Osteoblast (primary cell): ENCODE measurements around the gene TGFBRAP1. TPM values are rescaled to one million over a fixed set of nuclear protein-coding genes. Genes with fewer than 3 reads are reported as not detected.

Source experiments
- DNase-seq: peaks from one replicate; pipeline ENCODE4 v3.0.0; 2011; ENCODE audit warnings: low spot score, mixed read lengths; ENCODE audit not compliant: insufficient read length; ENCODE audit errors: missing footprints
- H2AFZ ChIP-seq: 2 replicates; pipeline ENCODE4 v1.6.0; 2011; ENCODE audit warnings: mild to moderate bottlenecking, low read length
- H3K27ac ChIP-seq: 2 replicates; pipeline ENCODE4 v1.5.1; 2011; ENCODE audit warnings: mild to moderate bottlenecking, low read depth, low read length, moderate library complexity
- H3K27me3 ChIP-seq: 2 replicates; pipeline ENCODE4 v1.6.0; 2012; ENCODE audit warnings: mild to moderate bottlenecking, control low read depth, inconsistent platforms, low read length, moderate library complexity; ENCODE audit not compliant: insufficient read depth
- H3K36me3 ChIP-seq: 2 replicates; pipeline ENCODE4 v1.5.1; 2011; ENCODE audit warnings: mild to moderate bottlenecking, low read length, control low read depth, moderate library complexity; ENCODE audit not compliant: insufficient read depth
- H3K4me1 ChIP-seq: 2 replicates; pipeline ENCODE4 v1.5.1; 2011; ENCODE audit warnings: mild to moderate bottlenecking, low read length, control low read depth, moderate library complexity; ENCODE audit not compliant: insufficient read depth
- H3K4me2 ChIP-seq: 2 replicates; pipeline ENCODE4 v1.6.0; 2011; ENCODE audit warnings: mild to moderate bottlenecking, low read length; ENCODE audit not compliant: insufficient read depth
- H3K4me3 ChIP-seq: fragments of 200-600 bp; sonication (generic); 3 replicates; pipeline ENCODE4 v1.5.1; 2012; ENCODE audit warnings: mild to moderate bottlenecking, low read length, inconsistent platforms; ENCODE audit not compliant: insufficient read depth
- H3K79me2 ChIP-seq: 2 replicates; pipeline ENCODE4 v1.6.0; 2012; ENCODE audit warnings: mild to moderate bottlenecking, low read length, control low read depth, inconsistent platforms; ENCODE audit not compliant: insufficient read depth
- H3K9me3 ChIP-seq: 2 replicates; pipeline ENCODE4 v1.5.1; 2011; ENCODE audit warnings: low read depth, low read length, control low read depth
- H4K20me1 ChIP-seq: 2 replicates; pipeline ENCODE4 v1.6.0; 2012; ENCODE audit warnings: mild to moderate bottlenecking, low read length, control low read depth; ENCODE audit not compliant: insufficient read depth
- total RNA-seq: library from RNA; depleted of rRNA; stranded (reverse); fragments of >200 nt; gene quantifications from 2 replicates; pipeline ENCODE4 v1.2.3, GENCODE V29; 2012
- TF ChIP-seq, protein P1 (sequence below): IDR thresholded peaks from 2 replicates; pipeline ENCODE4 v1.5.1; 2011; ENCODE audit warnings: mild to moderate bottlenecking, low read depth, low read length, moderate library complexity; ENCODE audit errors: extremely low read depth

Gene TGFBRAP1
- total RNA-seq, 1 donor: 32.6 TPM

DNA sequence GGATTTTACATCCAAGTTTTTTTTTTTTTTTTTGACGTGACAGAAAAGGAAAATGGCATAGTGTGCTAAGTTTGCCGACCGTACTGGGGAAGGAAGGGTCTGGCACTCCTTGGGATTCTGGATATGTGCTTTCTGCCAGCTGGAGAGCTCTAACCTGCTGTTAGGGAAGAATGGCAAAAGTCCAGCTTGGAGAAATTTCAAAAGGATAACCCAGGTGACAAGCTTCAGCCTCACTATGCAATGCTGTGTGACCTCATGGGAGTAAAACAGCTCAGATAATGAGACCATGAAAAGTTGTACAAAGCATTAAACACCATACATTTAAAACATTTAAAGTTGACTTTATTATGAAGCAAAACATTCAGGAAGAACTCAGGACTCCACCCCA is 98.3 kb downstream of the TGFBRAP1 start:
- Histone ChIP-seq H3K9me3 (no peaks in the 10 kb centered on the region), H4K20me1 (no peaks in the 10 kb centered on the region), H3K27me3 (peaks cover 14% of the 10 kb centered on the region), H3K27ac (no peak overlapping the region), H3K4me2 (no peak overlapping the region), H3K36me3 (no peaks in the 10 kb centered on the region), H3K4me1 (no peaks in the 10 kb centered on the region), H2AFZ (no peak overlapping the region), H3K79me2 (no peaks in the 10 kb centered on the region), H3K4me3 (no peak overlapping the region)
- no peak for DNase-seq
- TF ChIP-seq, protein P1, sequence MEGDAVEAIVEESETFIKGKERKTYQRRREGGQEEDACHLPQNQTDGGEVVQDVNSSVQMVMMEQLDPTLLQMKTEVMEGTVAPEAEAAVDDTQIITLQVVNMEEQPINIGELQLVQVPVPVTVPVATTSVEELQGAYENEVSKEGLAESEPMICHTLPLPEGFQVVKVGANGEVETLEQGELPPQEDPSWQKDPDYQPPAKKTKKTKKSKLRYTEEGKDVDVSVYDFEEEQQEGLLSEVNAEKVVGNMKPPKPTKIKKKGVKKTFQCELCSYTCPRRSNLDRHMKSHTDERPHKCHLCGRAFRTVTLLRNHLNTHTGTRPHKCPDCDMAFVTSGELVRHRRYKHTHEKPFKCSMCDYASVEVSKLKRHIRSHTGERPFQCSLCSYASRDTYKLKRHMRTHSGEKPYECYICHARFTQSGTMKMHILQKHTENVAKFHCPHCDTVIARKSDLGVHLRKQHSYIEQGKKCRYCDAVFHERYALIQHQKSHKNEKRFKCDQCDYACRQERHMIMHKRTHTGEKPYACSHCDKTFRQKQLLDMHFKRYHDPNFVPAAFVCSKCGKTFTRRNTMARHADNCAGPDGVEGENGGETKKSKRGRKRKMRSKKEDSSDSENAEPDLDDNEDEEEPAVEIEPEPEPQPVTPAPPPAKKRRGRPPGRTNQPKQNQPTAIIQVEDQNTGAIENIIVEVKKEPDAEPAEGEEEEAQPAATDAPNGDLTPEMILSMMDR: no peak

GRCh38 chr2:105224444-105224843 is 105.1 kb downstream of the TGFBRAP1 start:
- H3K27me3 ChIP-seq: peaks cover 4% of the 10 kb centered on the region
- no peaks in the 10 kb centered on the region for H3K79me2 ChIP-seq
- H3K36me3 ChIP-seq: no peaks in the 10 kb centered on the region
- TF ChIP-seq, protein P1: no peak
- H4K20me1 ChIP-seq: no peaks in the 10 kb centered on the region
- no peak overlapping the region for H3K27ac ChIP-seq
- H3K4me1 ChIP-seq: no peaks in the 10 kb centered on the region
- no peaks in the 10 kb centered on the region for H3K9me3 ChIP-seq
- no peak overlapping the region for H3K4me3 ChIP-seq
- H2AFZ ChIP-seq: no peak overlapping the region
- DNase-seq: no peak
- no peak overlapping the region for H3K4me2 ChIP-seq

DNA sequence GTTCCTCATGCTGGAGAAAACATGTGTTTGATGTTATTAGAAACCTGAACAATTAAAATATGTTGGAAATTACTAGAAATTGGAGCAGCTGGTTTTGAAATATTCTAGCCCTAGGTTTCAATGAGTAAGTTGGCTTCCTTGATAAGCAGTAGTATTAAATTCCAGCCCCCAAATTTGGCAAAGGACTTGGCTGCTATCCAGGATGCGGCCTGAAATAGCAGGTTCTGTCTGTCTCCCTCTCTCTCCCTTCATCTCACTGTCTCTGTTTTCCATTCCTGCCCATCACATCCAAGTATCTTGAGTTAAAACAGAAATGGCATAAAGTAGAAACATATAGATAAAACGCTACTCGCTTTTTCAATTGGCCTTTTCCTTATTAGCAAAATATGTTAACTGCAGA is 108.9 kb downstream of the TGFBRAP1 start:
- Histone ChIP-seq H3K4me2 (no peak overlapping the region), H3K27ac (no peak overlapping the region), H3K9me3 (no peaks in the 10 kb centered on the region), H3K4me1 (no peaks in the 10 kb centered on the region), H4K20me1 (no peaks in the 10 kb centered on the region), H3K36me3 (no peaks in the 10 kb centered on the region), H3K27me3 (peaks cover 2% of the 10 kb centered on the region), H3K79me2 (no peaks in the 10 kb centered on the region), H2AFZ (no peak overlapping the region), H3K4me3 (no peak overlapping the region)
- TF ChIP-seq, protein P1: no peak
- no peak for DNase-seq

GRCh38 chr2:105215586-105216192 is 113.8 kb downstream of the TGFBRAP1 start:
- Histone ChIP-seq H3K4me2 (no peak overlapping the region), H3K36me3 (no peaks in the 10 kb centered on the region), H3K9me3 (no peaks in the 10 kb centered on the region), H3K27ac (no peak overlapping the region), H3K79me2 (no peaks in the 10 kb centered on the region), H3K4me1 (no peaks in the 10 kb centered on the region), H3K4me3 (no peak overlapping the region), H2AFZ (no peak overlapping the region), H3K27me3 (peaks cover under 1% of the 10 kb centered on the region), H4K20me1 (no peaks in the 10 kb centered on the region)
- DNase-seq: no peak
- TF ChIP-seq, protein P1: no peak

Other genes with a start within 250 kb of the TGFBRAP1 start
- gene GPR45, start 88.0 kb downstream of the TGFBRAP1 start, total RNA-seq: not detected in 2 replicates
- 18.0 and 18.1 TPM in 2 replicates for gene C2orf49, start 7.8 kb upstream of the TGFBRAP1 start, total RNA-seq
- 566 and 568 TPM in 2 replicates for gene FHL2, start 69.3 kb upstream of the TGFBRAP1 start, total RNA-seq